GM12878 (cell line): ENCODE results near the gene NAV3. TPM values are rescaled to one million over a fixed set of nuclear protein-coding genes. Genes with fewer than 3 reads are reported as not detected.

ENCODE experiments used
- ATAC-seq: fragments of 200-7000 bp; cut with Tn5 transposase; 3 replicates; pipeline ENCODE4 v1.9.1; 2020; ENCODE audit warnings: mild to moderate bottlenecking, moderate library complexity
- BruUV-seq: library from RNA; stranded (reverse); fragments of 400-500 nt; replicated peaks from 2 replicates; lab custom pipeline; 2021; lab: Mats Ljungman, UMichigan
- CTCF ChIA-PET: fragments of 300-600 bp; sonication (Branson Sonifier 250); formaldehyde crosslinking; extraction: SDS; loops from one replicate; lab custom pipeline; 2021; ENCODE audit warnings: inconsistent platforms; lab: Yijun Ruan, JAX
- POLR2A ChIA-PET: fragments of 350-600 bp; formaldehyde crosslinking; extraction: SDS; loops from one replicate; lab custom pipeline; 2021; ENCODE audit warnings: inconsistent platforms; lab: Charles Lee
- RAD21 ChIA-PET: fragments of 300-600 bp; sonication (Branson Sonifier 250); formaldehyde crosslinking; loops from one replicate; lab custom pipeline; 2023; ENCODE audit warnings: antibody characterized with exemption; ENCODE audit not compliant: unreplicated experiment; lab: Charles Lee
- SMC1A ChIA-PET: fragments of 300-600 bp; sonication (Branson Sonifier 250); formaldehyde crosslinking; loops from one replicate; lab custom pipeline; 2023; ENCODE audit not compliant: unreplicated experiment, uncharacterized antibody; lab: Charles Lee
- DNase-seq: peaks from one replicate; pipeline ENCODE4 v3.0.0-alpha.2; 2011; ENCODE audit warnings: low read depth, low spot score
- FAIRE-seq: peaks from 3 replicates; lab custom pipeline; 2011; peaks lifted over from hg19 to GRCh38; lab: Jason Lieb, UNC
- H2AFZ ChIP-seq: 2 replicates; pipeline ENCODE4 v1.6.0; 2011; ENCODE audit warnings: low read depth, low read length, control low read depth; ENCODE audit not compliant: control insufficient read depth
- H3K27ac ChIP-seq: 2 replicates; pipeline ENCODE4 v1.5.1; 2011; ENCODE audit warnings: control low read depth; ENCODE audit not compliant: control insufficient read depth, insufficient read depth
- H3K27me3 ChIP-seq, 2 experiments: replicated peaks in 1 of 2; 2 replicates each; pipeline versions ENCODE4 v1.6.0 to v1.6.1; 2011; ENCODE audit warnings: low read length in 1 of 2; ENCODE audit not compliant: control insufficient read depth in 2 of 2, insufficient read depth in 2 of 2
- H3K36me3 ChIP-seq, 2 experiments: 2 replicates each; pipeline ENCODE4 v1.5.1; 2011; ENCODE audit warnings: low read length in 1 of 2; ENCODE audit not compliant: control insufficient read depth in 2 of 2, insufficient read depth in 2 of 2
- H3K4me1 ChIP-seq: 2 replicates; pipeline ENCODE4 v1.6.1; 2011; ENCODE audit warnings: mild to moderate bottlenecking, low read length, moderate library complexity, mixed read lengths; ENCODE audit not compliant: control insufficient read depth, insufficient read depth
- H3K4me2 ChIP-seq: 2 replicates; pipeline ENCODE4 v1.6.0; 2011; ENCODE audit warnings: control low read depth; ENCODE audit not compliant: control insufficient read depth, insufficient read depth
- H3K4me3 ChIP-seq: fragments of 200-600 bp; sonication (generic); 2 replicates; pipeline ENCODE4 v1.5.1; 2016
- H3K79me2 ChIP-seq: 2 replicates; pipeline ENCODE4 v1.6.0; 2011; ENCODE audit warnings: low read length; ENCODE audit not compliant: control insufficient read depth, insufficient read depth
- H3K9ac ChIP-seq: 2 replicates; pipeline ENCODE4 v1.8.0; 2011; ENCODE audit warnings: low read length, control low read depth, mixed read lengths; ENCODE audit not compliant: control insufficient read depth, insufficient read depth
- H3K9me3 ChIP-seq: replicated peaks from 3 replicates; pipeline ENCODE4 v1.5.1; 2011; ENCODE audit warnings: mild to moderate bottlenecking, low read length; ENCODE audit not compliant: control insufficient read depth, insufficient read depth
- H4K20me1 ChIP-seq: 2 replicates; pipeline ENCODE4 v1.6.0; 2011; ENCODE audit not compliant: control insufficient read depth, insufficient read depth
- RB1 ChIP-seq: fragments of 450-650 bp; formaldehyde crosslinking; IDR thresholded peaks from 2 replicates; pipeline ENCODE4 v1.6.1; 2017; ENCODE audit warnings: mild to moderate bottlenecking, borderline replicate concordance
- RBBP5 ChIP-seq: fragments of 200-600 bp; sonication (generic); conservative IDR thresholded peaks from 2 replicates; pipeline ENCODE4 v1.6.1; 2016
- WGBS: methylation state at CpG from one replicate; pipeline ENCODE4 v1.1.6; 2016; ENCODE audit warnings: low lambda C conversion rate; ENCODE audit not compliant: insufficient replicate concordance, insufficient coverage; ENCODE audit errors: missing lambda C conversion rate; 5-methylcytosine and 5-hydroxymethylcytosine counted together
- in situ Hi-C: fragments of 300-500 bp; cut with MboI; formaldehyde crosslinking; loops from 9 replicates; pipeline ENCODE4 v1.14.3; 2018; ENCODE audit warnings: mixed read lengths
- intact Hi-C: fragments of 100-400 bp; cut with micrococcal nuclease; formaldehyde crosslinking; loops from one replicate; pipeline ENCODE4 v1.14.2; 2022; ENCODE audit not compliant: unreplicated experiment
- polyA plus RNA-seq, 11 experiments: library from polyadenylated mRNA; depleted of rRNA in 4 of 11; unstranded in 6 of 11; stranded (reverse) in 5 of 11; fragments of >200 nt; fragmentation: Nextera tagmentation in 4 of 11; fragmentation: Illumina TruSeq in 1 of 11; extraction: Ambion mirVana in 4 of 11; extraction: Trizol in 1 of 11; gene quantifications; 1 replicate in 1 of 11; 2 replicates in 10 of 11; pipeline versions ENCODE4 v1.2.1 to v1.2.3, GENCODE V29; 2011 to 2016; ENCODE audit warnings: inconsistent platforms in 2 of 11, missing spikeins in 2 of 11, low read depth in 1 of 11
- total RNA-seq, 4 experiments: library from RNA; depleted of rRNA in 3 of 4; stranded (reverse); fragments of >200 nt in 3 of 4; fragmentation: Illumina TruSeq in 1 of 4; extraction: Trizol in 1 of 4; gene quantifications; 2 replicates each; pipeline versions ENCODE4 v1.2.1 to v1.2.3, GENCODE V29; 2013 to 2021
- TF ChIP-seq, protein P1 (sequence below): IDR thresholded peaks from 2 replicates; pipeline ENCODE4 v1.6.1; 2012; ENCODE audit warnings: low read depth, low read length, improper control_type of control experiment
- TF ChIP-seq, protein P2 (sequence below): fragments of 450-650 bp; IDR thresholded peaks from 2 replicates; pipeline ENCODE4 v1.6.1; 2014; ENCODE audit warnings: mild to moderate bottlenecking

Gene NAV3
- total and polyA plus RNA-seq, 10 of the 15 experiments (the other 5 are each of a cell fraction or from before 2014, with no cell fraction given): 0.05 to 0.51 (median 0.22) TPM; not detected in 1

DNA sequence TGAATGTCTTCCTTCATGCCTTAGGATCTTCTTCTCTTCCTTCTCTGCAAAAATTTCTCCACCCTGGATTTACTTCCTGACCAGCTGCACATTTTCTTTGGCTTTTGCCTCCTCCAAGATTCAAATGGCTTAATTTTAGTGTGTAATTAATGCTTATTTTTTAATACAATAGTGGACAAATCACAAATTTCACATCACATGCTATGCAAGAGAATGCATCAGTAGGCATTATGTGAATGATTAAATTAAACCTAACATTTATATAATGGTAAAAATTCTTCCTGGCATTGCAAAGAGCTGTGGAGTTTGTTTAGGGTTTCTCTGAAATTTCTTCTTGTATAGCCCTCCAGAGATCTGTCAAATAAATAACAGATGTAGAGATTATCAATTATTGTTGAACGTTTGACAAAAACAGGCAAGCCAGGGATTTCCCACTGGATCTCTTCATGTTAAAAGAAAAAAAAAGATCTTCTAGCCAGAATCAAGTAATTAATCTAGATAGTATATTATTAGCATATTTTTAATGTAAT is 84.4 kb downstream of the NAV3 start:
- ChIA-PET POLR2A (no interaction called here), CTCF (interaction anchor here (1.0 to 3.8 kb wide), 5 partner anchors 10 to 194 kb away, joined by 3 to 40 read pairs (median 6); no protein-coding TSS in a partner anchor), SMC1A (interaction anchor here (0.6 to 2.9 kb wide), 6 partner anchors 10 to 306 kb away, joined by 3 to 13 read pairs (median 5); no protein-coding TSS in a partner anchor), RAD21 (interaction anchor here (0.6 to 2.2 kb wide), 3 partner anchors 10 to 434 kb away, joined by 3 to 9 read pairs (median 6); no protein-coding TSS in a partner anchor)
- in situ Hi-C loops: no loop called here
- Histone ChIP-seq H3K27ac (no peak overlapping the region), H3K36me3 (no peaks in the 10 kb centered on the region), H3K4me2 (no peak overlapping the region), H3K4me1 (no peaks in the 10 kb centered on the region), H2AFZ (no peak overlapping the region), H3K79me2 (no peaks in the 10 kb centered on the region), H3K27me3 (no peaks in the 10 kb centered on the region), H3K9ac (no peak overlapping the region), H4K20me1 (no peaks in the 10 kb centered on the region), H3K4me3 (no peak overlapping the region), H3K9me3 (no peaks in the 10 kb centered on the region)
- WGBS: 0% methylated on average over 1 of the region's 1 CpG
- ATAC-seq (no peak), FAIRE-seq (no peak), DNase-seq (no peak)
- no TSS peak for BruUV-seq
- TF ChIP-seq, protein P1, sequence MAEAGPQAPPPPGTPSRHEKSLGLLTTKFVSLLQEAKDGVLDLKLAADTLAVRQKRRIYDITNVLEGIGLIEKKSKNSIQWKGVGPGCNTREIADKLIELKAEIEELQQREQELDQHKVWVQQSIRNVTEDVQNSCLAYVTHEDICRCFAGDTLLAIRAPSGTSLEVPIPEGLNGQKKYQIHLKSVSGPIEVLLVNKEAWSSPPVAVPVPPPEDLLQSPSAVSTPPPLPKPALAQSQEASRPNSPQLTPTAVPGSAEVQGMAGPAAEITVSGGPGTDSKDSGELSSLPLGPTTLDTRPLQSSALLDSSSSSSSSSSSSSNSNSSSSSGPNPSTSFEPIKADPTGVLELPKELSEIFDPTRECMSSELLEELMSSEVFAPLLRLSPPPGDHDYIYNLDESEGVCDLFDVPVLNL: no peak
- no peak for TF ChIP-seq RB1
- no peak for TF ChIP-seq RBBP5
- TF ChIP-seq, protein P2, sequence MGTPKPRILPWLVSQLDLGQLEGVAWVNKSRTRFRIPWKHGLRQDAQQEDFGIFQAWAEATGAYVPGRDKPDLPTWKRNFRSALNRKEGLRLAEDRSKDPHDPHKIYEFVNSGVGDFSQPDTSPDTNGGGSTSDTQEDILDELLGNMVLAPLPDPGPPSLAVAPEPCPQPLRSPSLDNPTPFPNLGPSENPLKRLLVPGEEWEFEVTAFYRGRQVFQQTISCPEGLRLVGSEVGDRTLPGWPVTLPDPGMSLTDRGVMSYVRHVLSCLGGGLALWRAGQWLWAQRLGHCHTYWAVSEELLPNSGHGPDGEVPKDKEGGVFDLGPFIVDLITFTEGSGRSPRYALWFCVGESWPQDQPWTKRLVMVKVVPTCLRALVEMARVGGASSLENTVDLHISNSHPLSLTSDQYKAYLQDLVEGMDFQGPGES: no peak
- intact Hi-C loops: no loop called here
